Measurements from ENCODE around the gene ZFAND3. TPM values are rescaled to one million over a fixed set of nuclear protein-coding genes. Genes with fewer than 3 reads are reported as not detected.

ZFAND3 gene
- total and polyA plus RNA-seq, 2 donors (not counting 3 experiments of a cell fraction or from before 2014, with no cell fraction given) = 15.4 to 54.2 TPM

- no peak overlapping the region for H3K4me3 ChIP-seq (replicated peaks in 1 of 3; ENCODE audit: insufficient read depth in 1 of 3, low read depth in 1 of 3, low read length in 3 of 3)
- ChIA-PET POLR2A (no interaction called here), CTCF (interaction anchor here (0.8 to 2.0 kb wide), 3 partner anchors 10 to 340 kb away, joined by 3 to 4 read pairs (median 4); no protein-coding TSS in a partner anchor)
- dilution Hi-C loops (cut with MboI; ENCODE audit: extremely low pct_ligation_motif_present, low sequenced_read_pairs) (no loop called here), intact Hi-C loops (cut with micrococcal nuclease) (loop anchor here (2.0 to 10.0 kb wide), 3 partner anchors 39 to 449 kb away; no protein-coding TSS in a partner anchor)
- peaks cover 0 to 2% of the 10 kb centered on the region in 2 experiments for H3K36me3 ChIP-seq (ENCODE audit: control insufficient read depth in 2 of 2, extremely low read depth in 1 of 2, insufficient read depth in 2 of 2, low read length in 2 of 2)
- H3K9me3 ChIP-seq (replicated peaks; ENCODE audit: control insufficient read depth, insufficient read depth, low read length) = no peaks in the 10 kb centered on the region
- no peak overlapping the region for H2AFZ ChIP-seq (ENCODE audit: low read depth, low read length)
- no peak overlapping the region for H3K27ac ChIP-seq (ENCODE audit: insufficient read depth, low read depth, low read length)
- no peaks in the 10 kb centered on the region for H4K20me1 ChIP-seq (replicated peaks; ENCODE audit: control insufficient read depth, extremely low read depth, insufficient read depth, low read length)
- no peaks in the 10 kb centered on the region for H3K27me3 ChIP-seq (ENCODE audit: control insufficient read depth in 2 of 2, insufficient read depth in 2 of 2, low read length in 2 of 2)
- FAIRE-seq = no peak
- no peak overlapping the region for H3K9ac ChIP-seq (replicated peaks; ENCODE audit: extremely low read depth, insufficient read depth, low read length)
- no TSS peak for BruUV-seq (replicated peaks)
- no peaks in the 10 kb centered on the region for H3K79me2 ChIP-seq (ENCODE audit: control insufficient read depth, insufficient read depth, low read length)
- TF ChIP-seq POLR2AphosphoS5 (IDR thresholded peaks at IDR 0.05; ENCODE audit: insufficient read depth, low read depth, low read length) (no peak), EZH2 (IDR thresholded peaks at IDR 0.05; ENCODE audit: borderline replicate concordance, low read depth, low read length, severe bottlenecking) (no peak), GATA2 (IDR thresholded peaks at IDR 0.05; ENCODE audit: insufficient read depth, insufficient read length, low read depth, low read length) (no peak), FOS (IDR thresholded peaks at IDR 0.05; ENCODE audit: borderline replicate concordance, insufficient read depth, low read length) (no peak), POLR2A (IDR thresholded peaks at IDR 0.05; ENCODE audit: low read depth, low read length) (no peak), MAX (IDR thresholded peaks at IDR 0.05; ENCODE audit: insufficient read depth, insufficient read length) (no peak), JUN (IDR thresholded peaks at IDR 0.05; ENCODE audit: borderline replicate concordance, insufficient read depth, insufficient read length, low read depth) (no peak), CTCF (IDR thresholded peaks at IDR 0.05; ENCODE audit: extremely low read depth in 1 of 2, insufficient read depth in 1 of 2, low read depth in 1 of 2, low read length in 2 of 2) (no peak)
- no peak for DNase-seq (ENCODE audit: low read depth, low spot score)
- no peaks in the 10 kb centered on the region for H3K9me1 ChIP-seq (replicated peaks; ENCODE audit: control insufficient read depth, extremely low read depth, insufficient read depth, low read length)
- H3K4me1 ChIP-seq (ENCODE audit: control insufficient read depth, extremely low read depth, insufficient read depth, low read length) = peaks cover 21% of the 10 kb centered on the region
- H3K4me2 ChIP-seq (ENCODE audit: insufficient read depth, low read length) = no peak overlapping the region
These were observed 334.3 kb downstream of the ZFAND3 start for GRCh38 chr6:38153798-38154345.
